HG02973 (cell line): Measurements from ENCODE around the gene STEAP4.

ENCODE experiments used
- ATAC-seq: cut with Tn5 transposase; IDR thresholded peaks from one replicate; pipeline ENCODE4 v1.9.1; 2021; ENCODE audit warnings: moderate library complexity; ENCODE audit not compliant: unreplicated experiment

Gene STEAP4

GRCh38 chr7:88306590-88307048 is at the start of gene STEAP4:
STEAP4 (minus strand) TSS chr7:88306894; CDS start chr7:88284269, 22,625 bp downstream.
- no peak for ATAC-seq

GRCh38 chr7:88355011-88355410 is 48.3 kb upstream of the STEAP4 start:
- ATAC-seq: no peak

- no peak for ATAC-seq
Measured at GRCh38 chr7:88350118-88350517, 43.4 kb upstream of the STEAP4 start.

- no peak for ATAC-seq
Measured at GRCh38 chr7:88347517-88347916, 40.8 kb upstream of the STEAP4 start.

GRCh38 chr7:88347090-88347489 is 40.4 kb upstream of the STEAP4 start:
- ATAC-seq: no peak

DNA sequence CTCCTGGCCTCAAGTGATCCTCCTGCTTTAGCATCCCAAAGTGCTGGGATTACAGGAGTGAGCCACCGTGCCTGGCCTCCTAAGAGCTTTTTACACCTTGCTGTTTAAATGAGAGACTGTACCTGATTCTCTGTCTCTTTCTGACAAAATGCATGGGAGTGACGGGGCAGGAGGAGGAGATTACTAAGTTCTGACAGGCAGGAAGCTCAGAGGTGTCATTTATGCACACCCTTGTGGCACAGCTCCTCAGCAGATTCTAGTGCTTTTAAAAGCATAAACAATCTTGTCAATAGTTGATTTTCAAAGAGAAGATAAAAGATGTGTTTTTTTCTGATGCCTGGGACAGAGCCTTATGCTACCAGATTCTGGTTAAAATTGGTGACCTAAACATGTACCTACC is 39.7 kb upstream of the STEAP4 start:
- no peak for ATAC-seq

DNA sequence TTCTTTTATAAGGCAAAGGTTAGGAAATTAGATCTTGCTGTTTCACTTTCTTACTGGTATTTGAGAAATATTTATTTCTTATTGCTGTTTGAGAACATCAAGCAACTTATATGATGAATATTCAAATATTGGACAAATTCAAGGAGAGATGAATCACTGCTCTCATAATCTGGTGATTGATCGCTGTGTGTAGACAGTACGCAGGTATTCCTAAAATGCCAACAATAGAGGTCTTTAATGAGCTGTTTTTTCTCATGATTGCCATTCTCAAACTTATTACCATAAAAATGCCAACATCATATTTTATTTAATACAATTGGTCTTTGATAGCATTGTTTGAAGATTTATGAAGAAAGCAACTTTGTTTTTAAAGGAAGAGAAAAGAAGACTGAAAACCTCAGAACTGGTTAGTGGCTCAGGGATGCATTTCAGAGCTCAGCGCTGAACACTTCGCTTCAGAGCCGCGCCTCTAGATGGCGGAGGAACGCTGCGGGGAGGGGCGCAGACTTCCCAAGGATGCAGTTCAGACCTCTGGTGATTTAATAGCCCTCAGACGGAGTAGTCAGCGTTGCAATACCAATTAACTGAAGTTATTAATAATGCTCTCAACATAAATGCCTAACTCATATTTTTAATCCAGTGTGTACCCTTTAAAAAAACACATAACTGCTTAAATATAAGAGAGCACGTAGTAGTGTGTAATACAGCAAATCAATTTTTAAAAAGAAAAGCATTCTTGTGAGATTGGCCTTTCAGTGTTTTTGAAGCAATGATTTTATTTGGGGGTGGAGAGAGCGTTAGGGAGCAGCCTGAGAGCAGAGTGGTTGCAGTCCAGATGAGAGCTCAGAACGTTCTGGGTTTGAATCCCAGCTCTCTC is 38.5 kb upstream of the STEAP4 start:
- ATAC-seq: no peak

- ATAC-seq: no peak
Measured at GRCh38 chr7:88344271-88344670, 37.6 kb upstream of the STEAP4 start.

DNA sequence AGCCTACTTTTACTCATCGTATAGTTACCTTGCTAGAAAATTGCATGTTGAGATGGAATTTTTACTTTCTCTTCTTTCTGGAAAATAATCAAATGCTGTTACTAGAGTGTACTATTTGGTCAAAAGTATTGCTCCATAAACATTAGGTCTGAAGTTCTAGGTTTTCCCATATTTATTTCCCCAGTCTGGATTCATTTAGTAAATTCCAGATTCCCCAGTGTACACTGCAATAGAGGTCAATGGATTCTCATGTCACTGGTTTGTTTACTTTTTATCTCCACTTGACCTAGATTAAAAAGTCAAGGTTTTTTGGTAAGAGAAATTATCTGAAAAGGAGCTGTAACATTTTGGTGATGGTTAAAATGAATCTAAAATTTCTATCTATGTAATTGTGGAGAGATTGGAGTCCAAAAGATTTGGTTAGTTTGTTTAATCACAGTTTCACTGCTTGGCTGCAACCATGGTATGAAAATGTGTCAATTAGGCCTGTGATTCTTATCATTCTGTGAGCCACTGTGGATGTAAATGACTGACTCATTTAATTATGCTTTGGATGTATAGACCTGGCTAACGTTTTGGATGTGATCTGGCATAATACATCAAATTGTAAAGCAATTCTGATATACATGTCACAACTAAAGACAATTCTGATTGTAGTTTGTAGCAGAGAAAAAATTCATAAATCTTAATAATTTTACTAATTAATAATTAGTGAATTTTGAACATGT is 32.7 kb upstream of the STEAP4 start:
- ATAC-seq: no peak

GRCh38 chr7:88338503-88338902 is 31.8 kb upstream of the STEAP4 start:
- no peak for ATAC-seq

GRCh38 chr7:88337572-88337971 is 30.9 kb upstream of the STEAP4 start:
- ATAC-seq: no peak

DNA sequence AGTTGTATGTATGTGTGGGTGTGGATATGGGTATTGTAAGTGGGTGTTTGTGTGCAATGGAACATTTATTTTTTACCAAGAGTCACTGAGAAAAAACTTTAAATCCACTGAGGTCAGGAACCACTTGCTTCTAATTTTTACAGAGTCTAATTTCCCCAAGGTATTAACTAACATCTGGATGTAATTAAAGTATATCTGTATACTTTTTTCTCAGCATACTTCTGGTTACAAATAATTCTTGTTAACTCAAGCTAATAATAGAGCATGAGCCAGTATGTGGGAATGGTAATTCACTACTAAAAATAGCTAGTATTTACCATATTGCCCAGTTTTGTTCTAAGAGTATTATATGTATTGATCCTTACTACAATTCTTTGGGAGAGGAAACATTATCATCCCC is 24.6 kb upstream of the STEAP4 start:
- ATAC-seq: no peak

- ATAC-seq: no peak
Measured at GRCh38 chr7:88329532-88330463, 23.1 kb upstream of the STEAP4 start.

GRCh38 chr7:88328787-88329186 is 22.1 kb upstream of the STEAP4 start:
- ATAC-seq: peak; percentile 61

GRCh38 chr7:88324699-88325098 is 18.0 kb upstream of the STEAP4 start:
- no peak for ATAC-seq

DNA sequence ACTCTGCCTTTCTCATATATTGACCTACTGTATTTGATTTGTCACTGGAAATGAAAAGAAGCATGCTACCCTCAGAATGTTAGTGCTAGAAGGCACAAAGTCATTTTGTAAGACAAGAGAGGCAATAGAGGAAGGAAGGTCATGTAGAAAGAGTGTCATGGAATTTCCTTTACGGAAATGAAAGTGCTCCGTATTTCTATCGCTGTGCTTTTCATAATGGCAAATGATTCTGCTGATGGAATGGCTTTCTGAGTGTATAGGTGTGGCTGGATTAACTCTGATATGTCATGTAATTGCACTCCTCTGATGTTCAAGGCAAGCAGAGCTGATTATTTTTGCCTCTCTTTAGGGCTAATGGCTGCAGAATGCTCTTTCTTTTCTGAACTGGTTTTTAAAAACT is 15.5 kb upstream of the STEAP4 start:
- no peak for ATAC-seq

GRCh38 chr7:88321694-88322093 is 15.0 kb upstream of the STEAP4 start:
- no peak for ATAC-seq

GRCh38 chr7:88318196-88318595 is 11.5 kb upstream of the STEAP4 start:
- no peak for ATAC-seq

DNA sequence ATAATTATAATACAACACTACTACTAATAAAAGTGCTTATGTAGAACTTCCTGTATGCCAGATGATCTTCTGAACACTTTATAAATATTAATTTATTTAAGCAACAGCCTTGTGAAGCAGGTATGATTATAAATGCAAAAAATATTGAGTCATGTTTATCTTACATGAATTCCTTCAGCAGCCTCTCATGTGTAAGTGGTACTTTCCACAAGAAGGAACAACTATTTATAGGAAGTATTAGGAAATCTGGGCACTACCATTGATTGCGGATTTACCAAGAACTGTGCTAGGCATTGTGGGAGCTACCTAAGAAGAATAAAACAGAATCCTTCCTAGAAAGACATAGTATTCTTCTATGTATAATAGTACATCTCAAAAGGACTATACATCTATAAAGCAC is 10.7 kb upstream of the STEAP4 start:
- ATAC-seq: no peak

- no peak for ATAC-seq
Measured at GRCh38 chr7:88316456-88316855, 9.8 kb upstream of the STEAP4 start.

GRCh38 chr7:88315522-88315921 is 8.8 kb upstream of the STEAP4 start:
- ATAC-seq: no peak
